ENCODE results near the gene DRD1.
"Not testable (repeated sequence)": the region's sequence is repeated elsewhere in the genome, so short reads cannot be mapped to it uniquely, and the experiment has no call there.

The DRD1 gene

GRCh38 chr5:175467983-175468690, 24.2 kb upstream of the DRD1 start:
- no peak for DNase-seq

DNA sequence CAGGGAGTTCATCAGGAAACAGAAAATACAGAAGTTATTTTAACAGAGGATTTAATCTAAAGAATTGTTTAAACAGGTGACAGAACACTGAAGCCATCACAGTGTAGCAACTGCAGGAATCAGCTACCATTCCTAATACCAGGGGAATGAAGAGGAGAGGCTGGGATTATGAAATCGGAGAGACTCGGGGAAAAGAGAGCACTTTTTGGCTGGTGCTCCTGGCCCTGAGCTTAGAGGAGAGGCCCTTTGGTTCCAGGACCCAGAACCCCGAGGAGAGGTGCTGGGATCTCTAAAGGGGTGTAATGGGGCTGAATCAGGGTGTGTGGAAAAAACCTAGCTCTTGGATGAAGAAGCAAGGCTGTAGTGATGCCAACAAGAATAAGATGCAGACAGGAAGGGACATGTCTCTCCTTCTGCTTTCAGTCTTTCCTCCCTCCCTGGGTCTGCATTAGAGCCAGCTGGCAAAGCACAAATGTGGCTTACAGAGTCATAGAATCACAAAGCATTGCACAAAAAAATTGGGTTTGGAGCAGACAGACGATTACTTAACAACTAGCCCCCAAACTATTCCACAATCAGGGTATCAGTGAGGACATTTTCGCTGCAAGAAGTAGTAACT, 22.8 kb upstream of the DRD1 start:
- no peak for DNase-seq

- DNase-seq: no peak
Measured at GRCh38 chr5:175465282-175465681, 21.3 kb upstream of the DRD1 start.

DNA sequence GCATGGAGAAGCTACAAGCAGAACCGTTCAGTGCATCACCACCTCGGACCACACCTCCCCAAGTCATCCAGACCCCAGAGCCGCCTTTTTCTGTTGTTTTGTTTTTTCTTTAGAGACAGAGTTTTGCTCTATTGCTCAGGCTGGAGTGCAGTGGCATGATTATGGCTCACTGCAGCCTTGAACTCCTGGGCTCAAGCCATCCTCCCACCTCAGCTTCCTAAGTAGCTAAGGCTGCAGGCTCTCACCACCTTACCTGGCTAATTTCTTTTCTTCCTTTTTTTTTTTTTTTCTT, 20.9 kb upstream of the DRD1 start:
- DNase-seq: no peak

- peak; percentile 68 for DNase-seq
Measured at GRCh38 chr5:175464074-175464941, 20.3 kb upstream of the DRD1 start.

DNA sequence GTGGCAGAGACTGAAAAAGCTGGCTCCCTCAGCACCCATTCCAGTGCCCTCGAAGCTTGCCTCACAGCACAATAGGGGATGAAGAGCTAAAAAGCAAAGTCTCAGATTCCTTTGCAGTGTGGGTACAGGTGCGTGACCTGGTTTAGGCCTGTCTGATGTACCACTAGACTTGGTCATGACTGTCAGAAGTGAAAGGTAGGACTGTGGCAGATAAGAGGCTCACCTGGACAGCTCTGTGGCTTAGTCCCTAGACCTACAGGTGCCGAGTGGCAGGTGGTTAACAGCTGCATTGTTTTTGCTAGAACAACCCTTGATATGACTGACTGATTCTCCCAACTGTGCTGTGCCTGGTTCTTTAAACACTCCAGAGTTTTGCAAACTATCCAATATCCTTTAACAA, 19.7 kb upstream of the DRD1 start:
- DNase-seq: no peak

DNA sequence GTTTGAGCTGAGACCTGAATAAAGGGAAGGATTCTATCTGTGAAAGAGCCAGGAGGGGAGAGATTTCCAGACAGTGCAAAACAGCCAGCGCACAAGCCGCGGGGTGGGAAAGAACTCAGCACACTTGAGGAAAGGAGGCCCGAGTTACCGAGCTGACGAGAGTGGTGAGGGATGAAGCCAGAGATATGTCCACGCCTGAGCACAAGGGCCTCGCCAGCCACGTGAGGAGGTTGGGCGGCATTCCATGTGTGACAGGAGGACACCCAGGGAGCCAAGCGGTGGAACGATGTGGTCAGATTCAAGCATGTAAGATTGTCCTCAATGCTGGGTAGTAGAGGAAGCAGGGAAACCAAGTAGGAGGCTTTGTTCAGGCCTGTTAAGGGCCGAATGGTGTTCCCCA, 17.4 kb upstream of the DRD1 start:
- DNase-seq: no peak

- DNase-seq: no peak
Measured at GRCh38 chr5:175460552-175460951, 16.6 kb upstream of the DRD1 start.

GRCh38 chr5:175460126-175460525, 16.1 kb upstream of the DRD1 start:
- peak; percentile 14 for DNase-seq

DNA sequence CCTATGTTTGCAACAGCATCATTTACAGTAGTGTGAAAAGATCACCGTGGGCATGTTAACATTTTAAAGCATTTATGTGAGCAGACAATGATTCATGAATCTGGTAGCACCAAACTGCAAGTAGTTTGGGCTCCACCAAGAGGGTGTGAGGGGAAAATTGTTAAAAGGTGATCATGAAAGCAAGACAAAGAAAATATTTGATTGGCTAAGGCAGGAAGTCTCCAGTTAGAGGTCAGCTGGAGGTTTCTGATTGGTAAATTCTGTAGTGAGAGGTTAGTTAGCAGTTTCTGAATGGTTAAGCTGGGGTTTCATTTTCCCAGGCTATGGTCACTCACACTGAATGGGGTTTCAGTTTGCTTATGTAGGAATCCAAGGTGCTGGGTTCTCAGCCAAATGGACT, 13.5 kb upstream of the DRD1 start:
- no peak for DNase-seq

DNA sequence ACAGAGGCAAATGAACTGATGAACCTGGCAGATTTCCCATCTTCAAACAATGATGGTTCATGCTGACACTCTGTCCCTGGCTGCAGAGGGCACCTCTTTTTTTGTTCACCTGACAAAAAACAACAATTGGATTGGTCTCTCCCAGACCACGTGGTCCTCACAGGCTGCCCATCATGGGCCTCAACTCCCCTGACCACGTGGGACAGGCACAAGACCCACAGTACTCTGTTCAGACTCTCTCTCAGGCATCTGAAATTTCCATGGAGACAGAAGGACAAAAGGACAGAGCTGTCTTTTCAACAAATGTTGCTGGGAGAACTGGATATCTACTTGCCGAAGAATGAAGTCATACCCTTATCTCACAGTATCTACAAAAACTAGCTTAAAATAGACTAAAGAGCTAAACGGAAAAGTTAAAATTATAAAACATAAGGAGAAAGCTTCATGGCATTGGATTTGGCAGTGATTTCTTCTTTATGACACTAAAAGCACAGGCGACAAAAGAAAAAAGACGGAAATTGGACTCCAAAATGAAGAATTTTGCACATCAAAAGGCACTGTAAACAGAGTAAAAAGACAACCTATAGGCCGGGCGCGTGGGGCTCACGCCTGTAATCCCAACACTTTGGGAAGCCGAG, 12.2 kb upstream of the DRD1 start:
- no peak for DNase-seq

GRCh38 chr5:175454338-175454737, 10.4 kb upstream of the DRD1 start:
- not testable (repeated sequence) for DNase-seq

GRCh38 chr5:175452166-175452565, 8.2 kb upstream of the DRD1 start:
- DNase-seq: no peak

GRCh38 chr5:175448276-175448675, 4.3 kb upstream of the DRD1 start:
- DNase-seq: no peak

DNA sequence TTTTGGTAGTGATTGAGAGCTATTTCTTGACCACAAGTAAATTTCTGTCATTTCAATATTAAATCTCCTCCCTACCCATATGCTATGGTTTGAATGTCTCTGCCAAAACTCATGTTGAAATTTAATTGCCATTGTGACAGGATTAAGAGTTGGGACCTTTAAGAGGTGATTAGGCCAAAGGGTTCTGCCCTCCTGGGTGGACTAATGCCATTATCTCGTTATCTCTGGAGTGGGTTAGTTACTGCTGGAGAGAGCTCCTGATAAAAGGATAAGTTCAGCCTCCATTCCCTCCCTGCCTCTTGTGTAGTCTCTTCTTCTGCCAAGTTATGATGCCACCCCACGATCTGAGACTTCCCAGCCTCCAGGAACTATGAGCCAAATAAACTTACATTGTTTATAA, 3.6 kb upstream of the DRD1 start:
- DNase-seq: no peak

- not testable (repeated sequence) for DNase-seq
Measured at GRCh38 chr5:175446378-175446777, 2.4 kb upstream of the DRD1 start.

DNA sequence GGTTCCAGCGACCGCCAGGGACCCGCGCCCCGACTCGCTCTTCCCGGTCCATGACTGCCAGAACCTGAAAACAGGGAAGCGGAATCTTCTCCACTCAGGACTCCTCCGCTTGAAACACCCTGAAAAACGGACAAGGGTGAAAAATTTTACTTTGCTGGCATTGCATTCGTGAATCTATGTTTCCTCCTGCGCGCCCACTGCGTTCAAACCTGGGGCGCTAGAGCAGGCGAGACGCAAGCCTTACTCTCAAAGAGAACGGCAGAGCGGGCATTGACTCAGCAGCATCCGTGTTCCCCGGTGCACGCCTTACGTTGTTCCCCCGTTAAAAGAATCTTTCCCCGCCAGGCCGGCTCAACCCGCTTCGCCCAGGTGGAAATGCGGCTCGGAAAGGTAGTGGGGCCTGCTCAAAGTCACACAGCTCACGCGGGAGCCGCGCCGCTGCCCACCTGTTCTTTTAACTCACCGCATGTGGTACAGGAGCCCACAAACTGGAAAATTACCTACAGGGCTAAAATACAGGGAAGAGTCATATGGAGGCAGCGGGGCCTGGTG, 999 bp upstream of the DRD1 start:
- DNase-seq: no peak

DNA sequence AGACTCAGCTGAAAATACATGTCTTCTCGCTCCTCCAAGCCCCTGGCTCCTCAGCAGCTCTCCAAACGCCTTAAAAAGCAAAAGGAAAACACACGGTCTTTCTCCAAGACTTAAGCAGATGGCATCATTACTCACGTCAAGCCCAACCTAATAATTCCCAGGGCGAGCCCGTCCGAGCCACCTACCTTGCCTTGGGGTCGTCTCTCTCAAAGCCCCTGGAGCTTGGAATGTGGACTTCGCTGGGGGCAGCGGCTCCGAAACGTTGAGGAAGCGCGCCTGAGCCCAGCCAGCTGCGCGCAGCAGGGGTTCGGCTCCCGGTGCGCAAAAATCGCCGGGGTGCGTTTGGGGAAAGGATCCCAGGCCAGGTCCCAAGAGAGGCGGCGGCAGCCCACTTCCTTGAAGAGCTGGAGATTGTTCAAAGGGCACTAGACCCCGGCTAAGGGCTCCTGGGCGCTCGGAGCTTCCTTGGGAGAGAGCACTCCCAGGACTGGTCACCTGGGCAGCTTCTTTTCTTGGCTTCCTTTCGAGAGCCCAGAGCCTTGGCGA, 395 bp downstream of the DRD1 start:
- DNase-seq: no peak

DNA sequence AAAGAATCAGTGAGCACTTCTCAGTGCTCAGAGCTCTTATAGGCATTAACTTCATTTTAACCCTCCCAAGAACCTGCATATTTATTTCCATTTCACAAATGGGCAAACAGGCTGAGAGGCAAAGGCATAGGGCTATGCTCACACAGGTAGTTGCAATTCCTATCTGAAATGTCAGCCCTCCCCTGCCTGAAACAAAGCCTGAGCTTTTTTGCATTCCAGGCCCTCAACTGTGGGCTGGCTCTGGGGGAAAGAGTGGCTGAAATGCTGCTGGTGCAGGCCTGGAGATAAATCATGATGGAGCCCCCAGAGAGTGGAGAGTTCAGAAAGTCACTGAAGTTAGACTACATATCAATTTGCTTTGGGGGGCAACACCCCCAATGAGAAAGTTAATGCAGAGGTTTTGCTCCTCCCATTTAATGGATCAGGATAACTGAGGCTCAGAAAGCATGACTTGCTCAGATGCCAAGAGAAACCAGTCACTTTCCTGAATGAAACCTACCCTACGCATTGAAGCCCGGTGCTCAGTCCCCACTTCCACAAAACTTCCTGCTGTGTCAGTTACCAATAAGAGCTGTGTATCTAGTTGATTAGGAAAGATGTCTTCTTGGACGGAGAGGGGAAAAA, 5.6 kb downstream of the DRD1 start:
- DNase-seq: no peak

- DNase-seq: no peak
Measured at GRCh38 chr5:175436359-175436758, 7.6 kb downstream of the DRD1 start.

- DNase-seq: no peak
Measured at GRCh38 chr5:175434800-175435199, 9.2 kb downstream of the DRD1 start.

- DNase-seq: no peak
Measured at GRCh38 chr5:175427762-175428161, 16.2 kb downstream of the DRD1 start.

DNA sequence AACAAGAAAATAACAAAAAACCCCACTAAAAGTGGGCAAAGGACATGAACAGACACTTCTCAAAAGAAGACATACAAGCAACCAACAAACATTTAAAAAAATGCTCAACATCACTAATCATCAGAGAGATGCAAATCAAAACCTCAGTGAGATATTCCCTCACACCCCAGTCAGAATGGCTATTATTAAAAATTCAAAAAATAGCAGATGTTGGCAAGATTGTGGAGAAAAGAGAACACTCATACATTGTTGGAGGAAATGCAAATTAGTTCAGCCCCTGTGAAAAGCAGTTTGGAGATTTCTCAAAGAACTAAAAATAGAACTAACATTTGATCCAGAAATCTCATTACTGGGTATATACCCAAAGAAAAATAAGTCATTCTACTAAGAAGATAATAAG, 19.4 kb downstream of the DRD1 start:
- DNase-seq: not testable (repeated sequence)
